ENCODE data around the gene NTPCR. TPM values are rescaled to one million over a fixed set of nuclear protein-coding genes. Genes with fewer than 3 reads are reported as not detected.
A peak's percentile ranks its signal among the peaks of the same experiment; 100 is the strongest.

The NTPCR gene
- total RNA-seq, 1 donor from 2014 or later: 29.5 TPM

DNA sequence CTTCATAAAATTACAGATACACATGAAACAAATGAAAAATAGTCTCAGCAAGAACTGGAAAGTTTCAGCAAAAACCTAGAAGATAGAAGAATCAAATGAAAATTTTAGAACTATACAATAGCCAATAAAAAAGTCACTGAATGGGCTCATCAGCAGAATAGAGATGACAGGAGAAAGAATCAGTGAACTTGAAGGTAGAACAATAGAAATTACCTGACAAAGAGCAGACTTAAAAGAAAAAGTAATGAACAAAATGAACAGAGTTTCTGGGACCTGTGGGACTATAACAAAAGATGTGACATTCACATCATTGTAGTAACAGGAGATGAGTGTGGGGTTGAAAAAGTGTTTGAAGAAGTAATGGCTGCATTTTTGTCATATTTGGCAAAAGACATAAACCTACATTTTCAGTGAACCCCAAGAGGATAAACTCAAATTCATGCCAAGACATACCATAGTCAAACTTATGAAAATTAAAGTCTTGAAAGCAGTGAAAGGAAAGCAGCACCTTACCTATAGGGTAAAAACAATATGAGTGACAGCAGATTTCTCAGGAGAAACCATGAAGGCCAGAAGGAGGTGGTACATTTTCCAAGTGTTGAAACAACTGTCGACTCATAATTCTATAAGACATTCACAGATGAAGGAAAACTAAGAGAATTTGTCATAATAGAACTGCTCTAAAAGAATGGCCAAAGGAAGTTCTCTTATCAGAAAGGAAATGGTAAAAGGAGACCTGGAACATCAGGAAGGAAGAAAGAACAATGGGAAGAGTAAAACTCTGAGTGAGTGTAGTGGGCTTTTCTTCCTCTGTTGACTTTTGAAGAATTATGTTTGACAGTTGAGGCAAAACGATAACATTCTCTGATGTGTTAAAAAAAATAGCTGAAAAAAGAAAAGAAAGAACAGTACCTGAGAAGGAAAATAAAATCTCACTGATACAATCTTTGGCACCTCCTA lies 23.5 kb downstream of the NTPCR start:
- intact Hi-C loops (cut with DNase I): no loop called here
- Histone ChIP-seq H3K4me1 (peaks cover 17% of the 10 kb centered on the region), H3K27ac (no peak overlapping the region), H3K36me3 (peaks cover 35% of the 10 kb centered on the region), H3K4me3 (no peak overlapping the region), H3K9me3 (peaks cover 10% of the 10 kb centered on the region), H3K27me3 (ENCODE audit: low read depth) (no peaks in the 10 kb centered on the region)
- no peak for DNase-seq
- no peak for ATAC-seq
- TF ChIP-seq, protein P1, sequence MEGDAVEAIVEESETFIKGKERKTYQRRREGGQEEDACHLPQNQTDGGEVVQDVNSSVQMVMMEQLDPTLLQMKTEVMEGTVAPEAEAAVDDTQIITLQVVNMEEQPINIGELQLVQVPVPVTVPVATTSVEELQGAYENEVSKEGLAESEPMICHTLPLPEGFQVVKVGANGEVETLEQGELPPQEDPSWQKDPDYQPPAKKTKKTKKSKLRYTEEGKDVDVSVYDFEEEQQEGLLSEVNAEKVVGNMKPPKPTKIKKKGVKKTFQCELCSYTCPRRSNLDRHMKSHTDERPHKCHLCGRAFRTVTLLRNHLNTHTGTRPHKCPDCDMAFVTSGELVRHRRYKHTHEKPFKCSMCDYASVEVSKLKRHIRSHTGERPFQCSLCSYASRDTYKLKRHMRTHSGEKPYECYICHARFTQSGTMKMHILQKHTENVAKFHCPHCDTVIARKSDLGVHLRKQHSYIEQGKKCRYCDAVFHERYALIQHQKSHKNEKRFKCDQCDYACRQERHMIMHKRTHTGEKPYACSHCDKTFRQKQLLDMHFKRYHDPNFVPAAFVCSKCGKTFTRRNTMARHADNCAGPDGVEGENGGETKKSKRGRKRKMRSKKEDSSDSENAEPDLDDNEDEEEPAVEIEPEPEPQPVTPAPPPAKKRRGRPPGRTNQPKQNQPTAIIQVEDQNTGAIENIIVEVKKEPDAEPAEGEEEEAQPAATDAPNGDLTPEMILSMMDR (IDR thresholded peaks at IDR 0.05): no peak

DNA sequence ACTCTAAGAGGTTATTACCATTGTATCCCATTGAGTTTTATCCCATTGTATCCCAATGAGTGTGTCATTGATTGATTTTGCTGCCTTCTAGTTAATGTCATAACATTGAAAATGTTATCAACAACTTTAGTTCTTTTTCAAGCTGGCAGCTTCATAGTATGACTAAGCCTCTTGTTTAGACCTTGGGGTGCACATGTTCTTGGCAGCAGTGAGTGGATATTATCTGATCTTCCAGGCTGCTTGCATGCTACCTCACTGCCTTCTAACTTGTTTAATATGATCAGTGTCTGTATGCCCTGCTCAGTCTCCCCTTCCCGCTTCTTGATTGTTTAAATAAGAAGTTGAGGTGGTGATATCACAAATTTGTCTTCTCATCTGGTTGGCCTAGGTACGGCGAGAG lies 24.6 kb downstream of the NTPCR start:
- Histone ChIP-seq H3K4me3 (no peak overlapping the region), H3K4me1 (peaks cover 22% of the 10 kb centered on the region), H3K9me3 (peaks cover 10% of the 10 kb centered on the region), H3K27ac (no peak overlapping the region), H3K36me3 (peaks cover 29% of the 10 kb centered on the region), H3K27me3 (ENCODE audit: low read depth) (no peaks in the 10 kb centered on the region)
- intact Hi-C loops (cut with DNase I): no loop called here
- ATAC-seq (no peak), DNase-seq (no peak)
- TF ChIP-seq, protein P1 (IDR thresholded peaks at IDR 0.05): no peak

DNA sequence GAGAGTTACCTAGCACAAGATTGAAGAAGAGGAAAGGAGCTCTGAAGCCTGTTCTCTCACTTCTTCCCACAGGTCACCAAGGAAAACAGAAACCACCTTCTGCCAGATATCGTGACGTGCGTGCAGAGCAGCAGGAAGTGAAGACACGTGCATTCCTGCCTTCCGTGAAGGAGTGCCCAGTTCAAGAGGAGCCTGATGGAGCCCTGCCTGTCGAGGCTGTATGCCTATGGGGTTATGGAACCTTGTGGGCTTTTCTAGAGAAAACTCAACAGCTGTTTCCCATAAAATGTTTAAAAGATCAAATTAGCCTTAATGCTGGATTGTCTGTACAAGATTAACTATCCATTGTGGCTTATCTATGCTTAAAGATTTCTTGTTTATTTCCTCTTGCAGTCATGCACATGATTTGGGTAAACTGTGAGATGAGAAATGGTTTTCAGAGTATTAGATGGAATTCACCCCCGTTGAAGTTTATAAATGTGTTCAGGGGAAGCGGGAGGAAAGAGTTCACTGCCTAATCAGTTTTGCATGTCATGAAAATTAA lies 27.8 kb downstream of the NTPCR start:
- no peak for DNase-seq
- TF ChIP-seq, protein P1 (IDR thresholded peaks at IDR 0.05): no peak
- H3K27ac ChIP-seq: no peak overlapping the region
- H3K4me1 ChIP-seq: peaks cover 22% of the 10 kb centered on the region
- intact Hi-C loops (cut with DNase I): no loop called here
- no peaks in the 10 kb centered on the region for H3K27me3 ChIP-seq (ENCODE audit: low read depth)
- peak; percentile 45 to 66 for ATAC-seq
- peaks cover 11% of the 10 kb centered on the region for H3K36me3 ChIP-seq
- H3K4me3 ChIP-seq: no peak overlapping the region
- H3K9me3 ChIP-seq: peaks cover 10% of the 10 kb centered on the region

GRCh38 chr1:232978815-232979214 lies 28.4 kb downstream of the NTPCR start:
- ATAC-seq (no peak), DNase-seq (no peak)

GRCh38 chr1:232979558-232979957 lies 29.1 kb downstream of the NTPCR start:
- no peak for DNase-seq
- no peak overlapping the region for H3K27ac ChIP-seq
- H3K4me3 ChIP-seq: no peak overlapping the region
- TF ChIP-seq, protein P1 (IDR thresholded peaks at IDR 0.05): no peak
- intact Hi-C loops (cut with DNase I): no loop called here
- H3K9me3 ChIP-seq: peaks cover under 1% of the 10 kb centered on the region
- no peaks in the 10 kb centered on the region for H3K27me3 ChIP-seq (ENCODE audit: low read depth)
- peaks cover 11% of the 10 kb centered on the region for H3K36me3 ChIP-seq
- peaks cover 22% of the 10 kb centered on the region for H3K4me1 ChIP-seq
- no peak for ATAC-seq

More at GRCh38 chr1:232978815-232979214, 28.4 kb downstream of the NTPCR start:
- Histone ChIP-seq H3K9me3 (peaks cover 8% of the 10 kb centered on the region), H3K36me3 (peaks cover 11% of the 10 kb centered on the region), H3K27ac (no peak overlapping the region), H3K27me3 (ENCODE audit: low read depth) (no peaks in the 10 kb centered on the region), H3K4me1 (peaks cover 22% of the 10 kb centered on the region), H3K4me3 (no peak overlapping the region)
- intact Hi-C loops (cut with DNase I): no loop called here
- TF ChIP-seq, protein P1 (IDR thresholded peaks at IDR 0.05): no peak
